Testis (tissue), 2 donors: ENCODE results near the gene CKAP4.

Experiments used
- CTCF ChIP-seq, 3 experiments: fragments of 450-650 bp in 2 of 3; fragments of 200-600 bp in 1 of 3; sonication (generic) in 1 of 3; IDR thresholded peaks; one replicate each; pipeline ENCODE4 v1.5.1; 2016 to 2019; ENCODE audit warnings: antibody characterized with exemption in 3 of 3, mild to moderate bottlenecking in 2 of 3, moderate library complexity in 1 of 3
- POLR2A ChIP-seq: fragments of 450-650 bp; IDR thresholded peaks from one replicate; pipeline ENCODE4 v1.6.1; 2017; ENCODE audit warnings: antibody characterized with exemption, mild to moderate bottlenecking, moderate library complexity

- TF ChIP-seq POLR2A (no peak), CTCF (IDR thresholded peaks at IDR 0.05) (no peak)
Observed at GRCh38 chr12:106219043-106219442, 28.8 kb downstream of the CKAP4 start.
